Liver (tissue), 9 donors: ENCODE results near the gene EID2B. TPM values are rescaled to one million over a fixed set of nuclear protein-coding genes. Genes with fewer than 3 reads are reported as not detected.

Experiments used
- DNase-seq: peaks from one replicate; pipeline ENCODE4 v3.0.0-alpha.2; 2017; ENCODE audit warnings: low spot score
- H3K27ac ChIP-seq, 2 donors: one replicate each; pipeline ENCODE4 v1.7.0; 2013; ENCODE audit warnings: inconsistent platforms in 2 of 2, low read length in 2 of 2, control low read depth in 1 of 2, low read depth in 1 of 2, mild to moderate bottlenecking in 1 of 2
- H3K27me3 ChIP-seq, 4 donors: one replicate each; pipeline versions ENCODE4 v1.6.1 to v1.7.0; 2013; ENCODE audit warnings: low read length in 3 of 4, inconsistent platforms in 1 of 4, mild to moderate bottlenecking in 1 of 4, moderate library complexity in 1 of 4; ENCODE audit not compliant: control insufficient read depth in 4 of 4, insufficient read depth in 4 of 4
- H3K36me3 ChIP-seq, 4 donors: one replicate each; pipeline versions ENCODE4 v1.6.1 to v1.7.0; 2013; ENCODE audit warnings: low read length in 3 of 4, mild to moderate bottlenecking in 3 of 4, low read depth in 1 of 4, moderate library complexity in 1 of 4; ENCODE audit not compliant: control insufficient read depth in 4 of 4, insufficient read depth in 3 of 4
- H3K4me1 ChIP-seq, 4 donors: one replicate each; pipeline versions ENCODE4 v1.6.1 to v1.7.0; 2013; ENCODE audit warnings: low read length in 3 of 4, mild to moderate bottlenecking in 3 of 4, moderate library complexity in 1 of 4; ENCODE audit not compliant: control insufficient read depth in 4 of 4, insufficient read depth in 4 of 4
- H3K4me3 ChIP-seq, 3 donors: one replicate each; pipeline versions ENCODE4 v1.6.1 to v1.7.0; 2013; ENCODE audit warnings: low read length in 3 of 3, control low read depth in 1 of 3, low read depth in 1 of 3, mild to moderate bottlenecking in 1 of 3
- H3K9ac ChIP-seq, 2 donors: one replicate each; pipeline ENCODE4 v1.7.0; 2013; ENCODE audit warnings: low read length in 2 of 2, mild to moderate bottlenecking in 2 of 2, moderate library complexity in 2 of 2, control low read depth in 1 of 2, low read depth in 1 of 2
- H3K9me3 ChIP-seq, 4 donors: one replicate each; pipeline versions ENCODE4 v1.6.1 to v1.7.0; 2013; ENCODE audit warnings: low read length in 3 of 4; ENCODE audit not compliant: control insufficient read depth in 4 of 4
- EGR1 ChIP-seq, 2 donors: IDR thresholded peaks; 2 replicates each; pipeline ENCODE4 v1.6.1; 2016 to 2018; ENCODE audit warnings: antibody characterized with exemption in 2 of 2, low read depth in 2 of 2
- FOXA1 ChIP-seq: IDR thresholded peaks from 2 replicates; pipeline ENCODE4 v1.6.1; 2016; ENCODE audit warnings: antibody characterized with exemption
- FOXA2 ChIP-seq: IDR thresholded peaks from 2 replicates; pipeline ENCODE4 v1.6.1; 2016; ENCODE audit warnings: antibody characterized with exemption
- GABPA ChIP-seq, 2 donors: IDR thresholded peaks in 1 of 2; conservative IDR thresholded peaks in 1 of 2; 2 replicates each; pipeline ENCODE4 v1.6.1; 2016; ENCODE audit warnings: antibody characterized with exemption in 2 of 2, mild to moderate bottlenecking in 1 of 2, moderate library complexity in 1 of 2
- HNF4A ChIP-seq, 2 donors: conservative IDR thresholded peaks; 2 replicates each; pipeline ENCODE4 v1.6.1; 2016; ENCODE audit warnings: antibody characterized with exemption in 2 of 2, mild to moderate bottlenecking in 2 of 2
- HNF4G ChIP-seq: IDR thresholded peaks from 2 replicates; pipeline ENCODE4 v1.6.1; 2016; ENCODE audit warnings: antibody characterized with exemption
- NR2F2 ChIP-seq: IDR thresholded peaks from 2 replicates; pipeline ENCODE4 v1.6.1; 2016; ENCODE audit warnings: antibody characterized with exemption
- RAD21 ChIP-seq, 2 donors: IDR thresholded peaks; 2 replicates each; pipeline ENCODE4 v1.6.1; 2016; ENCODE audit warnings: antibody characterized with exemption in 2 of 2, mild to moderate bottlenecking in 2 of 2
- RXRA ChIP-seq, 2 donors: IDR thresholded peaks; 2 replicates each; pipeline ENCODE4 v1.6.1; 2017 to 2018; ENCODE audit warnings: antibody characterized with exemption in 2 of 2, mild to moderate bottlenecking in 1 of 2
- SP1 ChIP-seq: IDR thresholded peaks from 2 replicates; pipeline ENCODE4 v1.6.1; 2018; ENCODE audit warnings: antibody characterized with exemption, mild to moderate bottlenecking
- TAF1 ChIP-seq: conservative IDR thresholded peaks from 2 replicates; pipeline ENCODE4 v1.6.1; 2016; ENCODE audit warnings: antibody characterized with exemption, mild to moderate bottlenecking
- YY1 ChIP-seq: IDR thresholded peaks from 2 replicates; pipeline ENCODE4 v1.6.1; 2016; ENCODE audit warnings: antibody characterized with exemption, mild to moderate bottlenecking
- WGBS: extraction: QIAGEN DNeasy Blood & Tissue Kit; methylation state at CpG from one replicate; pipeline ENCODE4 v1.1.7; 2013; 5-methylcytosine and 5-hydroxymethylcytosine counted together
- polyA plus RNA-seq, 2 donors: library from polyadenylated mRNA; stranded (reverse) in 1 of 2; unstranded in 1 of 2; fragments of 200-250 nt in 1 of 2; fragments of >200 nt in 1 of 2; fragmentation: Nextera tagmentation in 1 of 2; extraction: Ambion mirVana in 1 of 2; gene quantifications; one replicate each; pipeline versions ENCODE4 v1.2.1 to v1.2.3, GENCODE V29; 2013 to 2015
- total RNA-seq, 2 donors: library from RNA; depleted of rRNA; stranded (reverse); fragments of >200 nt; gene quantifications; one replicate each; pipeline ENCODE4 v1.2.3, GENCODE V29; 2014
- TF ChIP-seq, protein P1 (sequence below): IDR thresholded peaks from 2 replicates; pipeline ENCODE4 v1.6.1; 2016; ENCODE audit warnings: antibody characterized with exemption
- TF ChIP-seq, protein P2 (sequence below): fragments of 150-350 bp; IDR thresholded peaks from 2 replicates; pipeline ENCODE4 v1.5.1; 2017; ENCODE audit warnings: improper control_type of control experiment, low read depth, low read length; ENCODE audit not compliant: missing input control
- TF ChIP-seq, protein P3 (sequence below): IDR thresholded peaks from 2 replicates; pipeline ENCODE4 v1.6.1; 2016; ENCODE audit warnings: antibody characterized with exemption
- TF ChIP-seq, protein P4 (sequence below): IDR thresholded peaks from 2 replicates; pipeline ENCODE4 v1.6.1; 2016; ENCODE audit warnings: antibody characterized with exemption, mild to moderate bottlenecking
- TF ChIP-seq, protein P5 (sequence below): IDR thresholded peaks from 2 replicates; pipeline ENCODE4 v1.6.1; 2016; ENCODE audit warnings: antibody characterized with exemption
- donor health status: healthy.
- donor health status: healthy.
- donor health status: healthy.
- donor health status: healthy.
- donor health status: healthy.

EID2B gene
- total and polyA plus RNA-seq, 4 donors, result 0.38 to 1.4 (median 1.1) TPM

DNA sequence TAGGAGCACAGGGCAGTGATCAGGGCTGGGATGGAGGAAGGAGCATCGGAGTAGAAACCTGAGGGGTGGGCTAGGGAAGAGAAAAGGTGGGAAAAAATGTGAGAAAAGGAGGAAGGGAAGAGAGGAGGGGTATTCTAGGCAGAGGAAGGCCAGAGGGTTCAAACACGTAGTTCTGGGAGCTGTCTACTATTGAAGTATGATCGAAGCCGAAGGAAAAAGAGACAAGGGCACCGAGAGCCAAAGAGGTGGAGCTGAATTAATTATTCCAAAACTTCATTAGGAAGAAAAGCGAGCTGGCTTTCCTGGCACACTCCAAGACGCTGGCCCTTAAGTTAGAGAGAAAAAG is 26.1 kb downstream of the EID2B start:
- TF ChIP-seq YY1, result no peak
- no peak for TF ChIP-seq HNF4G
- no peak for TF ChIP-seq RXRA (IDR thresholded peaks at IDR 0.05)
- TF ChIP-seq, protein P1, sequence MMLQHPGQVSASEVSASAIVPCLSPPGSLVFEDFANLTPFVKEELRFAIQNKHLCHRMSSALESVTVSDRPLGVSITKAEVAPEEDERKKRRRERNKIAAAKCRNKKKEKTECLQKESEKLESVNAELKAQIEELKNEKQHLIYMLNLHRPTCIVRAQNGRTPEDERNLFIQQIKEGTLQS, result no peak
- H3K9ac ChIP-seq, result no peak overlapping the region
- H3K36me3 ChIP-seq, result no peaks in the 10 kb centered on the region
- WGBS, result 58% methylated on average over 7 of the region's 7 CpGs
- peaks cover 2 to 19% (median 7%) of the 10 kb centered on the region in 4 donors for H3K27me3 ChIP-seq
- H3K9me3 ChIP-seq, result no peaks in the 10 kb centered on the region
- peaks cover 2 to 14% (median 12%) of the 10 kb centered on the region in 4 donors for H3K4me1 ChIP-seq
- H3K4me3 ChIP-seq, result peak overlapping the region in 1 of 3 donors; percentile 43
- H3K27ac ChIP-seq, result no peak overlapping the region
- DNase-seq, result no peak

DNA sequence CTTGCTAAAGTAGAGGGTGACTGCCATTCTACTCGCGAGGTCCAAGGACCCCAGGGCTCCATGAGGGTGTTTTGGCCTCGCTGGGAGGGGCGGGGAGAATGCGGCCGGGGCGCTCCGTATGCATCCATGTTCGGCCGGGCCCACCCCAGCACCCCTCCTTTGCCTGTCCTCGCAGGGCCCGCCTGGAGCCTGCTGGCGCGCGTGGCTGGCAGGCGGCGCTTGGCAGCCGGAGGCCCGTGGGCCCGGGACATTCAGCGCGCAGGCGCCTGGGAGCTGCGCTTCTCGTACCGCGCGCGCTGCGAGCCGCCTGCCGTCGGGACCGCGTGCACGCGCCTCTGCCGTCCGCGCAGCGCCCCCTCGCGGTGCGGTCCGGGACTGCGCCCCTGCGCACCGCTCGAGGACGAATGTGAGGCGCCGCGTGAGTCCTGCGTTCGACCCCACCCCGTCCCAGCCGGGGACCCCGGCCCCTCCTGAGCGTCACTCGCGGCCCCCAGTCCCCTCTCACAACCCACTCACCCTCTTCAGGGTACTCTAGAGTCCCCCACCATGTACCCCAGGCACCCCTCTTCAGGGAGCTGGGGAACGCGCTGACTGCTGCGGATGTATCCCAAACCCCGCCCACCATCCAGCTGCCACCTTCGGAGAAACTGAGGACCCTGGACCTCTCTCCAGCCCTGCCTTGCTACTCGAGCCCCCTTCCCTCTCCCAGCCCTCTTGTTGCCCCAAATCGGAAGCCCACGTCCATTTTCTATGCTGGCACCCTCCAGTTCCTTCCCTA is 29.8 kb downstream of the EID2B start:
- Histone ChIP-seq H3K27me3 (peaks cover 2 to 21% (median 11%) of the 10 kb centered on the region in 4 donors), H3K4me1 (peaks cover 2 to 22% (median 16%) of the 10 kb centered on the region in 4 donors), H3K36me3 (no peaks in the 10 kb centered on the region), H3K4me3 (no peak overlapping the region), H3K9me3 (no peaks in the 10 kb centered on the region), H3K27ac (no peak overlapping the region), H3K9ac (no peak overlapping the region)
- WGBS, result 16% methylated on average over 69 of the region's 69 CpGs
- peak; percentile 75 for DNase-seq
- TF ChIP-seq HNF4A (conservative IDR thresholded peaks at IDR 0.05) (no peak), HNF4G (no peak), FOXA2 (no peak), TAF1 (no peak), FOXA1 (no peak), RXRA (IDR thresholded peaks at IDR 0.05) (no peak), SP1 (no peak), GABPA (IDR thresholded peaks at IDR 0.05 in 1 of 2, conservative IDR thresholded peaks at IDR 0.05 in 1 of 2) (no peak), YY1 (no peak), EGR1 (IDR thresholded peaks at IDR 0.05; ENCODE audit: low read depth in 2 of 2) (no peak), NR2F2 (no peak), RAD21 (IDR thresholded peaks at IDR 0.05) (peak in 1 of 2 donors; percentile 27)
- TF ChIP-seq, protein P1, result no peak
- TF ChIP-seq, protein P2, sequence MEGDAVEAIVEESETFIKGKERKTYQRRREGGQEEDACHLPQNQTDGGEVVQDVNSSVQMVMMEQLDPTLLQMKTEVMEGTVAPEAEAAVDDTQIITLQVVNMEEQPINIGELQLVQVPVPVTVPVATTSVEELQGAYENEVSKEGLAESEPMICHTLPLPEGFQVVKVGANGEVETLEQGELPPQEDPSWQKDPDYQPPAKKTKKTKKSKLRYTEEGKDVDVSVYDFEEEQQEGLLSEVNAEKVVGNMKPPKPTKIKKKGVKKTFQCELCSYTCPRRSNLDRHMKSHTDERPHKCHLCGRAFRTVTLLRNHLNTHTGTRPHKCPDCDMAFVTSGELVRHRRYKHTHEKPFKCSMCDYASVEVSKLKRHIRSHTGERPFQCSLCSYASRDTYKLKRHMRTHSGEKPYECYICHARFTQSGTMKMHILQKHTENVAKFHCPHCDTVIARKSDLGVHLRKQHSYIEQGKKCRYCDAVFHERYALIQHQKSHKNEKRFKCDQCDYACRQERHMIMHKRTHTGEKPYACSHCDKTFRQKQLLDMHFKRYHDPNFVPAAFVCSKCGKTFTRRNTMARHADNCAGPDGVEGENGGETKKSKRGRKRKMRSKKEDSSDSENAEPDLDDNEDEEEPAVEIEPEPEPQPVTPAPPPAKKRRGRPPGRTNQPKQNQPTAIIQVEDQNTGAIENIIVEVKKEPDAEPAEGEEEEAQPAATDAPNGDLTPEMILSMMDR, result peak; percentile 69
- TF ChIP-seq, protein P3, sequence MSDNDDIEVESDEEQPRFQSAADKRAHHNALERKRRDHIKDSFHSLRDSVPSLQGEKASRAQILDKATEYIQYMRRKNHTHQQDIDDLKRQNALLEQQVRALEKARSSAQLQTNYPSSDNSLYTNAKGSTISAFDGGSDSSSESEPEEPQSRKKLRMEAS, result no peak
- TF ChIP-seq, protein P4, sequence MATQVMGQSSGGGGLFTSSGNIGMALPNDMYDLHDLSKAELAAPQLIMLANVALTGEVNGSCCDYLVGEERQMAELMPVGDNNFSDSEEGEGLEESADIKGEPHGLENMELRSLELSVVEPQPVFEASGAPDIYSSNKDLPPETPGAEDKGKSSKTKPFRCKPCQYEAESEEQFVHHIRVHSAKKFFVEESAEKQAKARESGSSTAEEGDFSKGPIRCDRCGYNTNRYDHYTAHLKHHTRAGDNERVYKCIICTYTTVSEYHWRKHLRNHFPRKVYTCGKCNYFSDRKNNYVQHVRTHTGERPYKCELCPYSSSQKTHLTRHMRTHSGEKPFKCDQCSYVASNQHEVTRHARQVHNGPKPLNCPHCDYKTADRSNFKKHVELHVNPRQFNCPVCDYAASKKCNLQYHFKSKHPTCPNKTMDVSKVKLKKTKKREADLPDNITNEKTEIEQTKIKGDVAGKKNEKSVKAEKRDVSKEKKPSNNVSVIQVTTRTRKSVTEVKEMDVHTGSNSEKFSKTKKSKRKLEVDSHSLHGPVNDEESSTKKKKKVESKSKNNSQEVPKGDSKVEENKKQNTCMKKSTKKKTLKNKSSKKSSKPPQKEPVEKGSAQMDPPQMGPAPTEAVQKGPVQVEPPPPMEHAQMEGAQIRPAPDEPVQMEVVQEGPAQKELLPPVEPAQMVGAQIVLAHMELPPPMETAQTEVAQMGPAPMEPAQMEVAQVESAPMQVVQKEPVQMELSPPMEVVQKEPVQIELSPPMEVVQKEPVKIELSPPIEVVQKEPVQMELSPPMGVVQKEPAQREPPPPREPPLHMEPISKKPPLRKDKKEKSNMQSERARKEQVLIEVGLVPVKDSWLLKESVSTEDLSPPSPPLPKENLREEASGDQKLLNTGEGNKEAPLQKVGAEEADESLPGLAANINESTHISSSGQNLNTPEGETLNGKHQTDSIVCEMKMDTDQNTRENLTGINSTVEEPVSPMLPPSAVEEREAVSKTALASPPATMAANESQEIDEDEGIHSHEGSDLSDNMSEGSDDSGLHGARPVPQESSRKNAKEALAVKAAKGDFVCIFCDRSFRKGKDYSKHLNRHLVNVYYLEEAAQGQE, result no peak
- TF ChIP-seq, protein P5, sequence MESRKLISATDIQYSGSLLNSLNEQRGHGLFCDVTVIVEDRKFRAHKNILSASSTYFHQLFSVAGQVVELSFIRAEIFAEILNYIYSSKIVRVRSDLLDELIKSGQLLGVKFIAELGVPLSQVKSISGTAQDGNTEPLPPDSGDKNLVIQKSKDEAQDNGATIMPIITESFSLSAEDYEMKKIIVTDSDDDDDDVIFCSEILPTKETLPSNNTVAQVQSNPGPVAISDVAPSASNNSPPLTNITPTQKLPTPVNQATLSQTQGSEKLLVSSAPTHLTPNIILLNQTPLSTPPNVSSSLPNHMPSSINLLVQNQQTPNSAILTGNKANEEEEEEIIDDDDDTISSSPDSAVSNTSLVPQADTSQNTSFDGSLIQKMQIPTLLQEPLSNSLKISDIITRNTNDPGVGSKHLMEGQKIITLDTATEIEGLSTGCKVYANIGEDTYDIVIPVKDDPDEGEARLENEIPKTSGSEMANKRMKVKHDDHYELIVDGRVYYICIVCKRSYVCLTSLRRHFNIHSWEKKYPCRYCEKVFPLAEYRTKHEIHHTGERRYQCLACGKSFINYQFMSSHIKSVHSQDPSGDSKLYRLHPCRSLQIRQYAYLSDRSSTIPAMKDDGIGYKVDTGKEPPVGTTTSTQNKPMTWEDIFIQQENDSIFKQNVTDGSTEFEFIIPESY, result no peak
